ENCODE measurements around the gene BHLHE40. TPM values are rescaled to one million over a fixed set of nuclear protein-coding genes. Genes with fewer than 3 reads are reported as not detected.

The BHLHE40 gene
- total RNA-seq, 1 donor from 2014 or later: 13.6 TPM

DNA sequence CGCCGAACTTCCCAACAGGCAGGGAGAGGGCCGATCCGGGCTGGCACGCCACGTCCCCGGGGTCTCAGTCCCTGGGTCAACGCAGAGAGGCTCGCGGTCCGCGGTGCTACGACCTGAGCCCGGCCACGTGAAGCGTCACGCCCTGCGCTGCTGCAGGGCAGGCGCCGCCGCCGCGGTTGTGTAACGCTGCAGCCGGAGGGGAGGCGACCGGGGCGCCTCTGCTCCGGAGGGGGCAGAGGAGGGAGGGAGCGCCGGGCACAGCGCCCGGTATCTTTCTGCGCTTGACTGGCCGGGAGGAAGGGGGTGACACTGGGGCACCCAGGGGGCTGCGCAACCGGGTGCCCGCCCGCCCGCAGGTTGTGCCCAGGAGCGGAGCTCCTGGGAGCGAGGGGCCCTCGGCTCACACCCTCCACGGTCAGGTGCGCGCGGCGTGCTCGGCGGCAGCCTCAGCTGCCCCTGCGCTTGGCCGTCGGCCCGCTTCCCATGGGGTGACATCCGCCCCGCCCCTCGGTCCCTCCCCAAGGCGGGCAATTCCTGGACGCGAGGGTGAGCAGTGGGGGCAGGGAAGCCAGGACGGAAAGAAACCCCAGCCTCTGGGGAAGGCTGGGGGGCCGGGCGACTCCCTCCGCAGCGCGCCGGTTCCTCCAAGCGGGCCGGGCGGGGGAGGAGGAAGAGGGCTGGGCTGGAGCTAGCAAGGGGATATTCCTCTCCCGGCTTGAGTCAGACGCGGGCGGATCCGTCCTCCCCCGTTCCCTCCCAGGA lies 852 bp upstream of the BHLHE40 start:
- Mint-ChIP-seq H3K27me3 (peaks cover 36% of the 10 kb centered on the region), H3K9me3 (no peaks in the 10 kb centered on the region), H3K4me3 (peak overlapping the region; percentile 96), H3K27ac (peak overlapping the region; percentile 93), H3K4me1 (ENCODE audit: unreplicated experiment) (peaks cover 28% of the 10 kb centered on the region), H3K36me3 (peaks cover 9% of the 10 kb centered on the region)
- DNase-seq (ENCODE audit: extremely low spot score, unreplicated experiment): peak; percentile 85
- TF ChIP-seq, protein P1, sequence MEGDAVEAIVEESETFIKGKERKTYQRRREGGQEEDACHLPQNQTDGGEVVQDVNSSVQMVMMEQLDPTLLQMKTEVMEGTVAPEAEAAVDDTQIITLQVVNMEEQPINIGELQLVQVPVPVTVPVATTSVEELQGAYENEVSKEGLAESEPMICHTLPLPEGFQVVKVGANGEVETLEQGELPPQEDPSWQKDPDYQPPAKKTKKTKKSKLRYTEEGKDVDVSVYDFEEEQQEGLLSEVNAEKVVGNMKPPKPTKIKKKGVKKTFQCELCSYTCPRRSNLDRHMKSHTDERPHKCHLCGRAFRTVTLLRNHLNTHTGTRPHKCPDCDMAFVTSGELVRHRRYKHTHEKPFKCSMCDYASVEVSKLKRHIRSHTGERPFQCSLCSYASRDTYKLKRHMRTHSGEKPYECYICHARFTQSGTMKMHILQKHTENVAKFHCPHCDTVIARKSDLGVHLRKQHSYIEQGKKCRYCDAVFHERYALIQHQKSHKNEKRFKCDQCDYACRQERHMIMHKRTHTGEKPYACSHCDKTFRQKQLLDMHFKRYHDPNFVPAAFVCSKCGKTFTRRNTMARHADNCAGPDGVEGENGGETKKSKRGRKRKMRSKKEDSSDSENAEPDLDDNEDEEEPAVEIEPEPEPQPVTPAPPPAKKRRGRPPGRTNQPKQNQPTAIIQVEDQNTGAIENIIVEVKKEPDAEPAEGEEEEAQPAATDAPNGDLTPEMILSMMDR (conservative IDR thresholded peaks at IDR 0.05): no peak

DNA sequence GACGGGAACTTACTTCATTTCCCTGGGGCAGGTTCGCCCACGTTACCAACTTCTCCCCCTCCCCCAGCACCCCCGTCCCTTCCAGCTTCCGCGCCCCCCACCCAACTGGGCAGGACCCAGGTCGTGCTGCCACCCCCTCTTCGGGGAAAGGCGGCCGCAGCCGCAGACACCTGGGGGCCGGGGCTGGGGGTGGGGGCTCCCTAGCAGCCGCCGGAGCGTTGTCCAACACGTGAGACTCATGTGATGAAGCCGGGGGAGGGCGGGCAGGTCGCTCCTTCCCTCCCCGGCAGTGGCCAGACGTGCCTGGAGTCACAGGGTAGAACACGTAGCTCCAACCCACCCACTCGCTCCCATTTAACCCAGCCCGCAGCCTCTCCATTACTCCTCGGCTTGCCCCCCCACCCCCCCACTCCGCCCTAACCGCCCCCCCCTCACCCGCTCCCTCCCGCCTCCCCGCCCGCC lies 240 bp upstream of the BHLHE40 start:
- H3K27ac Mint-ChIP-seq: peak overlapping the region; percentile 90
- DNase-seq (ENCODE audit: extremely low spot score, unreplicated experiment): no peak
- peaks cover 41% of the 10 kb centered on the region for H3K27me3 Mint-ChIP-seq
- H3K4me1 Mint-ChIP-seq (ENCODE audit: unreplicated experiment): peaks cover 34% of the 10 kb centered on the region
- H3K36me3 Mint-ChIP-seq: peaks cover 12% of the 10 kb centered on the region
- TF ChIP-seq, protein P1 (conservative IDR thresholded peaks at IDR 0.05): no peak
- H3K9me3 Mint-ChIP-seq: no peaks in the 10 kb centered on the region
- H3K4me3 Mint-ChIP-seq: peak overlapping the region; percentile 96

DNA sequence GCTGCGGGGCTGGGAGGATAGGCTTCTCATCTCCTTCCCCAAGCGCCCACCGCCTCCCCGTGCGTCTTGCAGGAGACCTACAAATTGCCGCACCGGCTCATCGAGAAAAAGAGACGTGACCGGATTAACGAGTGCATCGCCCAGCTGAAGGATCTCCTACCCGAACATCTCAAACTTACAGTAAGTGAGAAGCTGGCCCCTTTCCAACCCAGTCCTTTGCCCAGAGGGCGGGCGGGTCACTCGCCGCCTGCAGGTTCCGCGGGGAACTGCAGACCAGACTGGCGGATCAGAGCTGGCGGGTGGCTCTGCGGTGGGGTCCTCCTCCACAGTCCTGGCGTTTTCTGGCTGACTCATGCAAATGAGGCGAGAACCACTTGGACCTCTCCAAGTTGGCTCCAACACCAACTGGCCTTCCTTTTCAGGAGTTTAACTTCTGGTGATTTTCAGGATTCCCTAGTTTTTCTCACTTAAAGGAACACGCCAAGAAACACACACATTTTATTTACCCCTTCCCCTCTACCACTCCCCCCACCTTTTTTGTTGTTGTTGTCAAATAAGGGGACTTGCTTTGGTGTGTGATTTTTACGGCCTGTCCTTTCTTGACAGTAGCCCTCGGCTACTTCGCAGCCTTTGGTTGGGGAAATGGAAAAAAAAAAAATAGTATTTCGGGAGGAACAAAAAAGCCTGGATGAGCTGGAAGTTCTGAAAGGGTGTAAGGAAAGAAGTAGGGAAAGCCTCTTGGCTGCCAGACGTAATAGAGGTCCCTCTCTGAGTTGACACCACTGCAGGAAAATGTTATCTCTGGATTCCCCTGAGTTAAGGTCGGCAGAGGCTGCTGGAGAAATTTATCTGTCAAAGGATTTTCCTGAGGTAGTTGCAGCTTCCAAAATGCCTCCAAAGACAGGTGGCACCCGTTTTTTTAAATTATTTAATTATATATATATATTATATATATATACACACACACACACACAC lies 1.3 kb downstream of the BHLHE40 start:
- peaks cover 12% of the 10 kb centered on the region for H3K36me3 Mint-ChIP-seq
- H3K4me1 Mint-ChIP-seq (ENCODE audit: unreplicated experiment): peaks cover 40% of the 10 kb centered on the region
- no peaks in the 10 kb centered on the region for H3K9me3 Mint-ChIP-seq
- H3K27me3 Mint-ChIP-seq: peaks cover 41% of the 10 kb centered on the region
- peak overlapping the region; percentile 90 for H3K27ac Mint-ChIP-seq
- H3K4me3 Mint-ChIP-seq: peak overlapping the region; percentile 96
- TF ChIP-seq, protein P1 (conservative IDR thresholded peaks at IDR 0.05): peak; percentile 90
- DNase-seq (ENCODE audit: extremely low spot score, unreplicated experiment): peak; percentile 86

DNA sequence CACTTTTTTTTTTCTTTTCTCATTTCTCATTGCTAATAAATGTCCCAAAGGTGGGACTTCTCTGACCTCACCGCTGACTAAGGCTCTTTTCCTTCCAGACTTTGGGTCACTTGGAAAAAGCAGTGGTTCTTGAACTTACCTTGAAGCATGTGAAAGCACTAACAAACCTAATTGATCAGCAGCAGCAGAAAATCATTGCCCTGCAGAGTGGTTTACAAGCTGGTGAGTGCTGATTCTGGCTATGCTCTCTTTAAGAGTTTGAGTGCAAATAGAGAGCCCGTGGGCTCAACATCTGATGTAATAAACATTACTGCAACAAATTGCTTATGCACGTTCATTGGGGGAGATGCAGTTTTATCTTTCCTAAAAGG lies 2.0 kb downstream of the BHLHE40 start:
- DNase-seq (ENCODE audit: extremely low spot score, unreplicated experiment): no peak
- peaks cover 44% of the 10 kb centered on the region for H3K27me3 Mint-ChIP-seq
- TF ChIP-seq, protein P1 (conservative IDR thresholded peaks at IDR 0.05): no peak

DNA sequence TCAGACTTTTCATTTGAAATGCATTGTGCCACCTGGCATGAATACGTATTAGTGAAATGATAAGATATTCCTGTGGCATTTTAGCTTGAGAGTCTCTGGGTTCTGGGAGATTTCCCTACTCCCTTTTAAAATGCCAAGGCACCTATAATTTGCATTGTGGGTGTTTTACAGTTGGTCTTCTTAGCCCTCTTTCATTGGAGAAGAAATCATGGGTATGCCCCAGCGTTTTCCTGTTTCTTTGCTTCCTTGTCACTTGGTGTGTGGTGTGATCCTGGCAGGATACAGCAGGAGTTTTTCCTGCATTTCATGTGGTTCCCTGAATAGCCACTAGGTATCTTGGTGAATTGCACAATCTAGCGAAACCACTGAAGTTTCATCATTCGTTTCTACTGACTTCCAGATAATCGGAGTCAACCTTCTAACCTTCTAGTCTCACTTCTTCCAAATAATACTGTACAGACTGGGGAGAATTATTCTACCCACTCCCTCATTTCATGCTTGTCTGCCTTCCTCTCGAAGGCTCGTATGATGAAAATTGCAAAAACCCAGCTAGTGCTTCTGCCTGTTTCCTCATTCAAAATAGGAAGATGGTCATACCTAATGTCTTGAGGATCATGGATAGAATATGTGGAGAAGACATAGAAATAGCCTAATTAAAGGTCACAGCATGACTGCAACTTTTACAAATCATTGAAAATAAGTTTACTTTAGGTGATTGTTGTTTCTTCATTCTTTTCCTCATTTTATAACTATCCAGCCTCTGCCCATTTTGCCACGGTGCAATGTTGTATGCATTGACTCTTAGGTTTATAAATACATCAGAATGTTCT lies 2.6 kb downstream of the BHLHE40 start:
- H3K4me1 Mint-ChIP-seq (ENCODE audit: unreplicated experiment): peaks cover 48% of the 10 kb centered on the region
- peak overlapping the region; percentile 68 for H3K27ac Mint-ChIP-seq
- H3K27me3 Mint-ChIP-seq: peaks cover 42% of the 10 kb centered on the region
- no peaks in the 10 kb centered on the region for H3K9me3 Mint-ChIP-seq
- H3K36me3 Mint-ChIP-seq: peaks cover 12% of the 10 kb centered on the region
- TF ChIP-seq, protein P1 (conservative IDR thresholded peaks at IDR 0.05): peak; percentile 61
- DNase-seq (ENCODE audit: extremely low spot score, unreplicated experiment): no peak
- peak overlapping the region; percentile 90 for H3K4me3 Mint-ChIP-seq

More for the DNA sequence above, 2.0 kb downstream of the BHLHE40 start:
- Mint-ChIP-seq H3K36me3 (peaks cover 12% of the 10 kb centered on the region), H3K4me1 (ENCODE audit: unreplicated experiment) (peaks cover 47% of the 10 kb centered on the region), H3K4me3 (peak overlapping the region; percentile 90), H3K27ac (peak overlapping the region; percentile 32), H3K9me3 (no peaks in the 10 kb centered on the region)
